ENCODE measurements around the gene ACTN1.

ACTN1 gene

GRCh38 chr14:68937471-68938270 is 41.4 kb downstream of the ACTN1 start:
- DNase-seq (ENCODE audit: low read depth in 2 of 2), result no peak

GRCh38 chr14:68936980-68937379 is 42.1 kb downstream of the ACTN1 start:
- DNase-seq (ENCODE audit: low read depth in 2 of 2), result no peak

GRCh38 chr14:68936476-68936875 is 42.6 kb downstream of the ACTN1 start:
- no peak for DNase-seq (ENCODE audit: low read depth in 2 of 2)

GRCh38 chr14:68935761-68936214 is 43.3 kb downstream of the ACTN1 start:
- DNase-seq (ENCODE audit: low read depth in 2 of 2), result no peak

GRCh38 chr14:68934066-68934465 is 45.0 kb downstream of the ACTN1 start:
- DNase-seq (ENCODE audit: low read depth in 2 of 2), result no peak

- DNase-seq (ENCODE audit: low read depth in 2 of 2), result no peak
These were observed 46.4 kb downstream of the ACTN1 start for GRCh38 chr14:68932686-68933085.

- DNase-seq (ENCODE audit: low read depth in 2 of 2), result no peak
These were observed 46.9 kb downstream of the ACTN1 start for GRCh38 chr14:68932231-68932630.

- no peak for DNase-seq (ENCODE audit: low read depth in 2 of 2)
These were observed 47.5 kb downstream of the ACTN1 start for GRCh38 chr14:68931474-68932051.

GRCh38 chr14:68931063-68931462 is 48.0 kb downstream of the ACTN1 start:
- no peak for DNase-seq (ENCODE audit: low read depth in 2 of 2)

- no peak for DNase-seq (ENCODE audit: low read depth in 2 of 2)
These were observed 49.3 kb downstream of the ACTN1 start for GRCh38 chr14:68929623-68930307.

- DNase-seq (ENCODE audit: low read depth in 2 of 2), result no peak
These were observed 50.1 kb downstream of the ACTN1 start for GRCh38 chr14:68928770-68929550.

GRCh38 chr14:68927956-68928675 is 51.0 kb downstream of the ACTN1 start:
- DNase-seq (ENCODE audit: low read depth in 2 of 2), result no peak

GRCh38 chr14:68927089-68927488 is 52.0 kb downstream of the ACTN1 start:
- DNase-seq (ENCODE audit: low read depth in 2 of 2), result no peak

GRCh38 chr14:68926236-68926635 is 52.9 kb downstream of the ACTN1 start:
- no peak for DNase-seq (ENCODE audit: low read depth in 2 of 2)

- DNase-seq (ENCODE audit: low read depth in 2 of 2), result no peak
These were observed 53.7 kb downstream of the ACTN1 start for GRCh38 chr14:68925373-68925772.

GRCh38 chr14:68924186-68925158 is 54.6 kb downstream of the ACTN1 start:
- DNase-seq (ENCODE audit: low read depth in 2 of 2), result no peak

- no peak for DNase-seq (ENCODE audit: low read depth in 2 of 2)
These were observed 56.2 kb downstream of the ACTN1 start for GRCh38 chr14:68922886-68923285.

- DNase-seq (ENCODE audit: low read depth in 2 of 2), result no peak
These were observed 56.9 kb downstream of the ACTN1 start for GRCh38 chr14:68922201-68922621.

GRCh38 chr14:68921666-68922065 is 57.4 kb downstream of the ACTN1 start:
- DNase-seq (ENCODE audit: low read depth in 2 of 2), result no peak

GRCh38 chr14:68921049-68921448 is 58.1 kb downstream of the ACTN1 start:
- DNase-seq (ENCODE audit: low read depth in 2 of 2), result no peak
